AG04450 (cell line): Measurements from ENCODE around the gene OLIG1. TPM values are rescaled to one million over a fixed set of nuclear protein-coding genes. Genes with fewer than 3 reads are reported as not detected.

Experiments used
- CTCF ChIA-PET: fragments of 300-600, 350-600 bp; formaldehyde crosslinking; extraction: SDS; loops from one replicate; lab custom pipeline; 2022; ENCODE audit warnings: antibody characterized with exemption, inconsistent platforms; lab: Charles Lee
- POLR2A ChIA-PET: fragments of 350-600 bp; formaldehyde crosslinking; extraction: SDS; loops from one replicate; lab custom pipeline; 2021; ENCODE audit warnings: antibody characterized with exemption, inconsistent platforms; lab: Yijun Ruan, JAX
- DNase-seq: peaks from one replicate; pipeline ENCODE4 v3.0.0-alpha.2; 2011; ENCODE audit warnings: low read depth, low spot score
- H3K27ac ChIP-seq: one replicate; pipeline ENCODE4 v1.5.1; 2012; ENCODE audit warnings: low read depth, low read length, control low read depth
- H3K27me3 ChIP-seq: one replicate; pipeline ENCODE4 v1.6.0; 2012; ENCODE audit warnings: low read length; ENCODE audit not compliant: control insufficient read depth, insufficient read depth
- H3K4me3 ChIP-seq: 2 replicates; pipeline ENCODE4 v1.5.1; 2011; ENCODE audit warnings: mild to moderate bottlenecking, low read depth, low read length, control low read depth
- H3K9me3 ChIP-seq: 2 replicates; pipeline ENCODE4 v1.5.1; 2012; ENCODE audit warnings: low read length; ENCODE audit not compliant: control insufficient read depth, insufficient read depth
- CTCF ChIP-seq: IDR thresholded peaks from 2 replicates; pipeline ENCODE4 v1.5.1; 2011; ENCODE audit warnings: low read depth, low read length, control low read depth, inconsistent platforms
- polyA plus RNA-seq: library from polyadenylated mRNA; depleted of rRNA; stranded (reverse); fragments of >200 nt; gene quantifications from 2 replicates; pipeline ENCODE4 v1.2.3, GENCODE V29; 2011

OLIG1 gene
- polyA plus RNA-seq, 1 experiment, result not detected

- no peak for TF ChIP-seq CTCF
- CTCF ChIA-PET, result no interaction called here
- Histone ChIP-seq H3K4me3 (no peak overlapping the region), H3K27ac (no peak overlapping the region), H3K27me3 (peaks cover 15% of the 10 kb centered on the region), H3K9me3 (no peaks in the 10 kb centered on the region)
- POLR2A ChIA-PET, result no interaction called here
- no peak for DNase-seq
Measured at GRCh38 chr21:33089395-33090119, 19.6 kb downstream of the OLIG1 start.

GRCh38 chr21:33096426-33096825 lies 26.5 kb downstream of the OLIG1 start:
- CTCF ChIA-PET, result interaction anchor here (0.9 to 1.2 kb wide), 2 partner anchors 31 to 156 kb away, joined by 3 read pairs; no protein-coding TSS in a partner anchor
- no peaks in the 10 kb centered on the region for H3K9me3 ChIP-seq
- H3K27me3 ChIP-seq, result peaks cover 23% of the 10 kb centered on the region
- H3K4me3 ChIP-seq, result no peak overlapping the region
- no peak overlapping the region for H3K27ac ChIP-seq
- DNase-seq, result no peak
- no peak for TF ChIP-seq CTCF
- POLR2A ChIA-PET, result interaction anchor here (0.7 kb wide), 1 partner anchor 140 kb away, joined by 6 read pairs; no protein-coding TSS in a partner anchor

GRCh38 chr21:33099131-33099530 lies 29.2 kb downstream of the OLIG1 start:
- Histone ChIP-seq H3K27ac (no peak overlapping the region), H3K4me3 (no peak overlapping the region), H3K27me3 (peaks cover 26% of the 10 kb centered on the region), H3K9me3 (no peaks in the 10 kb centered on the region; the same call in 1 of the 2 replicates)
- no peak for TF ChIP-seq CTCF
- ChIA-PET POLR2A (no interaction called here), CTCF (no interaction called here)
- no peak for DNase-seq

GRCh38 chr21:33101300-33101911 lies 31.5 kb downstream of the OLIG1 start:
- H3K9me3 ChIP-seq, result no peaks in the 10 kb centered on the region; the same call in 1 of the 2 replicates
- H3K27ac ChIP-seq, result no peak overlapping the region
- TF ChIP-seq CTCF, result no peak
- DNase-seq, result no peak
- ChIA-PET POLR2A (no interaction called here), CTCF (no interaction called here)
- H3K27me3 ChIP-seq, result peaks cover 26% of the 10 kb centered on the region
- no peak overlapping the region for H3K4me3 ChIP-seq

- Histone ChIP-seq H3K27ac (no peak overlapping the region), H3K27me3 (peaks cover 38% of the 10 kb centered on the region), H3K4me3 (no peak overlapping the region), H3K9me3 (no peaks in the 10 kb centered on the region; the same call in 1 of the 2 replicates)
- ChIA-PET CTCF (no interaction called here), POLR2A (no interaction called here)
- TF ChIP-seq CTCF, result no peak
- no peak for DNase-seq
Measured at GRCh38 chr21:33105088-33105487, 35.1 kb downstream of the OLIG1 start.
